ENCODE data around the gene ZNF423. TPM values are rescaled to one million over a fixed set of nuclear protein-coding genes. Genes with fewer than 3 reads are reported as not detected.

ZNF423 gene
- total RNA-seq, 1 experiment from 2014 or later: 0.49 TPM

- intact Hi-C loops (cut with micrococcal nuclease; ENCODE audit: unreplicated experiment): no loop called here
- Histone ChIP-seq H3K27ac (ENCODE audit: low read length) (no peak overlapping the region), H3K9me3 (ENCODE audit: control insufficient read depth, insufficient read depth, low read depth, low read length) (no peaks in the 10 kb centered on the region), H3K4me3 (ENCODE audit: low read depth in 2 of 2, low read length in 2 of 2) (no peak overlapping the region), H3K4me1 (ENCODE audit: control insufficient read depth, insufficient read depth, low read length) (no peaks in the 10 kb centered on the region), H3K36me3 (ENCODE audit: control insufficient read depth, insufficient read depth, low read length) (no peaks in the 10 kb centered on the region), H3K27me3 (ENCODE audit: control insufficient read depth, insufficient read depth, low read length) (peaks cover 4% of the 10 kb centered on the region; the same call in 1 of the 2 replicates)
- ChIA-PET POLR2A (no interaction called here), CTCF (no interaction called here)
- TF ChIP-seq REST (IDR thresholded peaks at IDR 0.05; ENCODE audit: insufficient read depth in 1 of 2, low read depth in 2 of 2, low read length in 1 of 2) (no peak), POLR2AphosphoS5 (IDR thresholded peaks at IDR 0.05; ENCODE audit: low read depth, low read length) (no peak), TCF7L2 (IDR thresholded peaks at IDR 0.05; ENCODE audit: low read depth, low read length) (no peak), CTCF (IDR thresholded peaks at IDR 0.05) (no peak), SIN3A (IDR thresholded peaks at IDR 0.05; ENCODE audit: borderline replicate concordance, insufficient read depth, low read depth, low read length) (no peak)
- ATAC-seq: no peak
- no peak for DNase-seq (ENCODE audit: low read depth, low spot score)
- BruUV-seq (replicated peaks): no TSS peak
- in situ Hi-C loops (cut with HindIII; ENCODE audit: low pct_unique_long_range_greater_than_20kb, low sequenced_read_pairs): no loop called here
These were observed 247.8 kb downstream of the ZNF423 start for GRCh38 chr16:49608098-49608497.

GRCh38 chr16:49605536-49606254 lies 250.2 kb downstream of the ZNF423 start:
- intact Hi-C loops (cut with micrococcal nuclease; ENCODE audit: unreplicated experiment): no loop called here
- H3K27me3 ChIP-seq (ENCODE audit: control insufficient read depth, insufficient read depth, low read length): no peaks in the 10 kb centered on the region; the same call in 1 of the 2 replicates
- H3K36me3 ChIP-seq (ENCODE audit: control insufficient read depth, insufficient read depth, low read length): no peaks in the 10 kb centered on the region
- DNase-seq (ENCODE audit: low read depth, low spot score) (no peak), ATAC-seq (no peak)
- POLR2A ChIA-PET: no interaction called here
- no peaks in the 10 kb centered on the region for H3K4me1 ChIP-seq (ENCODE audit: control insufficient read depth, insufficient read depth, low read length)
- BruUV-seq (replicated peaks): no TSS peak
- in situ Hi-C loops (cut with HindIII; ENCODE audit: low pct_unique_long_range_greater_than_20kb, low sequenced_read_pairs): no loop called here
- H3K27ac ChIP-seq (ENCODE audit: low read length): no peak overlapping the region
- CTCF ChIA-PET: no interaction called here
- H3K4me3 ChIP-seq (ENCODE audit: low read depth in 2 of 2, low read length in 2 of 2): no peak overlapping the region
- H3K9me3 ChIP-seq (ENCODE audit: control insufficient read depth, insufficient read depth, low read depth, low read length): no peaks in the 10 kb centered on the region
- no peak for TF ChIP-seq REST (IDR thresholded peaks at IDR 0.05; ENCODE audit: insufficient read depth in 1 of 2, low read depth in 2 of 2, low read length in 1 of 2)
- no peak for TF ChIP-seq POLR2AphosphoS5 (IDR thresholded peaks at IDR 0.05; ENCODE audit: low read depth, low read length)
